Heart left ventricle (tissue), 16 donors: Measurements from ENCODE around the gene PCYT1A. TPM values are rescaled to one million over a fixed set of nuclear protein-coding genes. Genes with fewer than 3 reads are reported as not detected.

ENCODE experiments used
- ATAC-seq, 4 donors: fragments of 200-7000 bp; cut with Tn5 transposase; one replicate each; pipeline ENCODE4 v1.9.1; 2020 to 2022; ENCODE audit warnings: moderate library complexity in 4 of 4, mild to moderate bottlenecking in 3 of 4, moderate number of reproducible peaks in 1 of 4
- DNase-seq, 5 donors: peaks; one replicate each; pipeline ENCODE4 v3.0.0-alpha.2; 2020
- H3K27ac ChIP-seq, 12 donors: fragments of 200-600 bp; sonication (generic) in 4 of 12; one replicate each; pipeline versions ENCODE4 v1.5.0 to v1.8.0; 2016 to 2022; ENCODE audit warnings: mild to moderate bottlenecking in 2 of 12
- H3K27me3 ChIP-seq, 9 donors: fragments of 200-600 bp; sonication (generic) in 2 of 9; one replicate each; pipeline versions ENCODE4 v1.5.1 to v1.8.0; 2016 to 2022; ENCODE audit warnings: mild to moderate bottlenecking in 3 of 9
- H3K36me3 ChIP-seq, 9 donors: fragments of 200-600 bp; sonication (generic) in 2 of 9; one replicate each; pipeline versions ENCODE4 v1.5.0 to v1.8.0; 2018 to 2022; ENCODE audit warnings: mild to moderate bottlenecking in 2 of 9
- H3K4me1 ChIP-seq, 12 donors: fragments of 200-600 bp; sonication (generic) in 4 of 12; one replicate each; pipeline versions ENCODE4 v1.5.0 to v1.8.0; 2016 to 2022; ENCODE audit warnings: mild to moderate bottlenecking in 3 of 12
- H3K4me3 ChIP-seq, 12 donors: fragments of 200-600 bp; sonication (generic) in 4 of 12; one replicate each; pipeline versions ENCODE4 v1.5.0 to v1.8.0; 2017 to 2022; ENCODE audit warnings: mild to moderate bottlenecking in 9 of 12, moderate library complexity in 4 of 12
- H3K9me3 ChIP-seq, 12 donors: fragments of 200-600 bp; sonication (generic) in 4 of 12; one replicate each; pipeline versions ENCODE4 v1.5.0 to v1.8.0; 2016 to 2022; ENCODE audit warnings: mild to moderate bottlenecking in 1 of 12
- CTCF ChIP-seq, 12 donors: fragments of 200-600 bp; sonication (generic) in 4 of 12; IDR thresholded peaks; one replicate each; pipeline versions ENCODE4 v1.5.0 to v1.8.0; 2018 to 2022; ENCODE audit warnings: antibody characterized with exemption in 12 of 12, mild to moderate bottlenecking in 5 of 12
- POLR2A ChIP-seq, 2 donors: fragments of 450-650 bp; IDR thresholded peaks; one replicate each; pipeline ENCODE4 v1.6.1; 2017; ENCODE audit warnings: antibody characterized with exemption in 2 of 2, mild to moderate bottlenecking in 2 of 2, moderate library complexity in 2 of 2
- WGBS, 4 donors: extraction: QIAGEN DNeasy Blood & Tissue Kit in 2 of 4; methylation state at CpG; one replicate each; pipeline versions ENCODE4 v1.1.5 to v1.1.7; 2013 to 2018; 5-methylcytosine and 5-hydroxymethylcytosine counted together
- intact Hi-C, 10 donors: fragments of 100-400 bp; cut with DNase I; formaldehyde crosslinking; loops; one replicate each; pipeline versions ENCODE4 v1.11.1 to v1.14.2; 2022
- polyA plus RNA-seq, 2 donors: library from polyadenylated mRNA; stranded (reverse); fragments of 200-250 nt; gene quantifications; one replicate each; pipeline ENCODE4 v1.2.3, GENCODE V29; 2013
- total RNA-seq, 9 donors: library from RNA; depleted of rRNA in 2 of 9; stranded (reverse); fragments of >200 nt in 2 of 9; fragmentation: NEBNext Ultra II Directional in 3 of 9; extraction: Animal tissue kit (Norgen Biotek cat#: 25700) in 3 of 9; gene quantifications; one replicate each; pipeline versions ENCODE4 v1.1.0 to v1.2.4, GENCODE V29; 2016 to 2023
- donor health status: ischemic (EF 13 %, LVEDD 7.1; RV severe dilation, severe dysfunction).
- donor health status: healthy with polysubstance abuse.
- donor health status: DM: no; HTN: yes; CAD: no.
- donor health status: DM: no; HTN: no; CAD: no.
- donor health status: ischemic (EF 25% LVEDD 6.9; RV normal size, moderate dysfunction).
- donor health status: ischemic (EF 25% LVEDD 5.7; RV mildly dilated, moderate dysfunction).
- donor health status: healthy.
- donor health status: DM: yes; HTN: yes; CAD: no.
- donor health status: ischemic (EF 35%, LVEDD 5.7; RV mildly dilated, moderate dysfunction).
- donor health status: nonischemic (EF 11% LVEDD 7.7; RV severe dilation, severe dysfunction).
- donor health status: DM: yes; HTN: yes; CAD: no.
- donor health status: PGD.
- donor health status: ischemic (EF 29% LVEDD 5.4; RV normal size, mild dysfunction).
- donor health status: nonischemic (EF 23%, LVEDD 6.1; RV moderate dilation, normal function).

Gene PCYT1A
- total and polyA plus RNA-seq, 11 donors: 29.4 to 149 (median 105) TPM

DNA sequence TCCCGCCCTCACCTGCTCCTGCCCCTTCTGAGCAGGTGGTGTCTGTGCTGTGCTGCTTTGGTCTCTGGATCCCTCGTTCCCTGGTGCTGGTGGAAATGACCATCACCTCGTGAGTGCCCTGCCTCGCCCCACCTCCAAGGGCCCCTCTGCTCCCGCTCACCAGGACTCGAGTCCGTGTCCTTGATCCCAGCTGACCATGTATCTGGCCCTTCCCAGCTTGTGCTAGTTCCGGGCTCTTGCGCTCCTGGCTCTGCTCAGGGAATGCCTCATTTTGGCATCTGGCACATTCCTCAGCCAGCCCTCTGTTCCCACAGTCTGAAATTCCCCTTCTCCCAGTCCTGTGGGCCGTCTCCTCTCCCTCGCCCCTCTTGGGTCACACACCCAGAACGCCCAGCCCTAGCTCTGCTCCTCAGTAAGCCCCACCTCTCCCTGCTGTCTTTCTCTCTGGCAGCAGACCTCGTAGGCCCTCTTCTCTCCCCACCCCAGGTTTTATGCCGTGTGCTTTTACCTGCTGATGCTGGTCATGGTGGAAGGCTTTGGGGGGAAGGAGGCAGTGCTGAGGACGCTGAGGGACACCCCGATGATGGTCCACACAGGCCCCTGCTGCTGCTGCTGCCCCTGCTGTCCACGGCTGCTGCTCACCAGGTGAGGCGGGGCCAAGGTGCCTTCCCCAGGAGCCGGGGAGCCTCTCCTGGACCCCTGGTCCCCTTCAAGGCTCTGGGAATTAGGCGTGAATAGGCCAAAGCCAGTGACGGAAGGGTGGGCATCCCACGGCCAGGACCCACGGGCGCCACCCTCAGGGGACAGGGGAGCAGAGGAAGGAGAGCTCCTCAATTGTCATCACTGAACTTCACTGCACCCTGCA is 59.7 kb downstream of the PCYT1A start:
- no peak overlapping the region for H3K4me3 ChIP-seq

GRCh38 chr3:196227121-196227561 is 60.4 kb downstream of the PCYT1A start:
- peak in 1 of 4 donors; percentile 7 for ATAC-seq
- no peak overlapping the region for H3K4me3 ChIP-seq

More for the DNA sequence above, 59.7 kb downstream of the PCYT1A start:
- Histone ChIP-seq H3K36me3 (no peaks in the 10 kb centered on the region), H3K27ac (peak overlapping the region in 1 of 12 donors; percentile 14), H3K4me1 (peaks cover 0 to 14% (median 6%) of the 10 kb centered on the region in 12 donors), H3K27me3 (no peaks in the 10 kb centered on the region), H3K9me3 (no peaks in the 10 kb centered on the region)
- ATAC-seq (peak; percentile 39 to 75 (median 60)), DNase-seq (no peak)
- WGBS, 4 donors: 38 to 56% (median 51%) methylated on average over 19 to 24 of the region's 24 CpGs
- no peak for TF ChIP-seq CTCF (IDR thresholded peaks at IDR 0.05)
- no peak for TF ChIP-seq POLR2A (IDR thresholded peaks at IDR 0.05)
- intact Hi-C loops: no loop called here

GRCh38 chr3:196225763-196226364 is 61.7 kb downstream of the PCYT1A start:
- no peak for TF ChIP-seq CTCF (IDR thresholded peaks at IDR 0.05)
- TF ChIP-seq POLR2A (IDR thresholded peaks at IDR 0.05): no peak
- H3K4me3 ChIP-seq: no peak overlapping the region
- no peaks in the 10 kb centered on the region for H3K27me3 ChIP-seq
- H3K4me1 ChIP-seq: peaks cover 0 to 14% (median 5%) of the 10 kb centered on the region in 12 donors
- H3K27ac ChIP-seq: no peak overlapping the region
- no peaks in the 10 kb centered on the region for H3K36me3 ChIP-seq
- ATAC-seq: no peak
- DNase-seq: no peak
- intact Hi-C loops: no loop called here
- H3K9me3 ChIP-seq: no peaks in the 10 kb centered on the region
- 86 to 94% (median 91%) methylated on average over 15 of the region's 15 CpGs for WGBS, 4 donors

More at GRCh38 chr3:196227121-196227561, 60.4 kb downstream of the PCYT1A start:
- DNase-seq: no peak
- H3K4me1 ChIP-seq: peaks cover 0 to 14% (median 4%) of the 10 kb centered on the region in 12 donors
- H3K27ac ChIP-seq: peak overlapping the region in 1 of 12 donors; percentile 14
- 75 to 82% (median 79%) methylated on average over 7 to 14 of the region's 14 CpGs for WGBS, 4 donors
- intact Hi-C loops: no loop called here
- H3K27me3 ChIP-seq: no peaks in the 10 kb centered on the region
- TF ChIP-seq CTCF (IDR thresholded peaks at IDR 0.05): no peak
- no peak for TF ChIP-seq POLR2A (IDR thresholded peaks at IDR 0.05)
- no peaks in the 10 kb centered on the region for H3K36me3 ChIP-seq
- no peaks in the 10 kb centered on the region for H3K9me3 ChIP-seq

DNA sequence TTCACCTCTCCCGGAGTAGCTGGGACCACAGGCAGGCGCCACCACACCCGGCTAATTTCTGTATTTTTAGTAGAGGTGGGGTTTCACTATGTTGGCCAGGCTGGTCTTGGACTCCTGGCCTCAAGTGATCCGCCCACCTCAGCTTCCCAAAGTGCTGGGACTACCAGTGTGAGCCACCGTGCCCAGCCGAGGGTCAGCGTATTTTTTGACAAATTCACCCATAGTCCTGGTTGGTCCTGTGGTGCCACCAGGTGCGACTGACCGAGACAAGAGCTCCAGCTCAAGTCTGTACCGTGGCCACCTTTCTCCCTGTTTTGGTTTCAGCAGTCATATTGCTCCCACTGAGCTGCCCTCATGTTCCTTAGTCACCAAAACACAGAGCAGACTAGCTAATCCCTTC is 62.4 kb downstream of the PCYT1A start:
- H3K36me3 ChIP-seq: no peaks in the 10 kb centered on the region
- intact Hi-C loops: no loop called here
- 93 to 97% (median 95%) methylated on average over 10 of the region's 10 CpGs for WGBS, 4 donors
- peaks cover 0 to 14% (median 7%) of the 10 kb centered on the region in 12 donors for H3K4me1 ChIP-seq
- no peak for DNase-seq
- H3K27ac ChIP-seq: no peak overlapping the region
- no peaks in the 10 kb centered on the region for H3K9me3 ChIP-seq
- no peak for ATAC-seq
- TF ChIP-seq CTCF (IDR thresholded peaks at IDR 0.05): no peak
- no peak for TF ChIP-seq POLR2A (IDR thresholded peaks at IDR 0.05)
- no peak overlapping the region for H3K4me3 ChIP-seq
- no peaks in the 10 kb centered on the region for H3K27me3 ChIP-seq
